Inferior parietal cortex (tissue), 1 donor: Measurements from ENCODE around the gene PFKM.
A peak's percentile ranks its signal among the peaks of the same experiment; 100 is the strongest.

Source experiments
- DNase-seq: peaks from one replicate; pipeline ENCODE4 v3.0.0-alpha.2; 2016; ENCODE audit errors: extremely low spot score

The PFKM gene

GRCh38 chr12:48157018-48157888 is 38.1 kb downstream of the PFKM start, which contains the start of gene ASB8:
ASB8 (minus strand) TSS chr12:48157515; CDS start chr12:48153496, 4,019 bp downstream.
- peak; percentile 99 for DNase-seq

GRCh38 chr12:48157889-48158370 is 38.8 kb downstream of the PFKM start:
- no peak for DNase-seq

- no peak for DNase-seq
These were observed 40.9 kb downstream of the PFKM start for GRCh38 chr12:48160046-48160445.

GRCh38 chr12:48160807-48161206 is 41.6 kb downstream of the PFKM start:
- DNase-seq, result no peak

- no peak for DNase-seq
These were observed 44.1 kb downstream of the PFKM start for GRCh38 chr12:48163150-48163747.

- no peak for DNase-seq
These were observed 45.3 kb downstream of the PFKM start for GRCh38 chr12:48164451-48164850.

GRCh38 chr12:48165089-48165981 is 46.2 kb downstream of the PFKM start:
- DNase-seq, result peak; percentile 68

GRCh38 chr12:48169011-48169410 is 49.8 kb downstream of the PFKM start:
- DNase-seq, result no peak

GRCh38 chr12:48175613-48176416 is 56.7 kb downstream of the PFKM start:
- no peak for DNase-seq

GRCh38 chr12:48176417-48176751 is 57.2 kb downstream of the PFKM start:
- no peak for DNase-seq

GRCh38 chr12:48177982-48178381 is 58.8 kb downstream of the PFKM start:
- no peak for DNase-seq

GRCh38 chr12:48179466-48179865 is 60.3 kb downstream of the PFKM start:
- DNase-seq, result no peak

- DNase-seq, result no peak
These were observed 61.3 kb downstream of the PFKM start for GRCh38 chr12:48180424-48180823.

GRCh38 chr12:48180857-48181495 is 61.8 kb downstream of the PFKM start:
- DNase-seq, result no peak

GRCh38 chr12:48182631-48183030 is 63.5 kb downstream of the PFKM start:
- no peak for DNase-seq

- peak; percentile 84 for DNase-seq
These were observed 64.1 kb downstream of the PFKM start, which contains the start of gene CCDC184 for GRCh38 chr12:48183091-48183875. CCDC184 (plus strand) TSS chr12:48183644; CDS start chr12:48184123, 479 bp downstream.

GRCh38 chr12:48183876-48184548 is 64.8 kb downstream of the PFKM start:
- no peak for DNase-seq

GRCh38 chr12:48184549-48184922 is 65.4 kb downstream of the PFKM start:
- no peak for DNase-seq

- DNase-seq, result no peak
These were observed 66.2 kb downstream of the PFKM start for GRCh38 chr12:48185181-48185919.
